ENCODE data around the gene TSSC4.
A peak's percentile ranks its signal among the peaks of the same experiment; 100 is the strongest.

The TSSC4 gene

DNA sequence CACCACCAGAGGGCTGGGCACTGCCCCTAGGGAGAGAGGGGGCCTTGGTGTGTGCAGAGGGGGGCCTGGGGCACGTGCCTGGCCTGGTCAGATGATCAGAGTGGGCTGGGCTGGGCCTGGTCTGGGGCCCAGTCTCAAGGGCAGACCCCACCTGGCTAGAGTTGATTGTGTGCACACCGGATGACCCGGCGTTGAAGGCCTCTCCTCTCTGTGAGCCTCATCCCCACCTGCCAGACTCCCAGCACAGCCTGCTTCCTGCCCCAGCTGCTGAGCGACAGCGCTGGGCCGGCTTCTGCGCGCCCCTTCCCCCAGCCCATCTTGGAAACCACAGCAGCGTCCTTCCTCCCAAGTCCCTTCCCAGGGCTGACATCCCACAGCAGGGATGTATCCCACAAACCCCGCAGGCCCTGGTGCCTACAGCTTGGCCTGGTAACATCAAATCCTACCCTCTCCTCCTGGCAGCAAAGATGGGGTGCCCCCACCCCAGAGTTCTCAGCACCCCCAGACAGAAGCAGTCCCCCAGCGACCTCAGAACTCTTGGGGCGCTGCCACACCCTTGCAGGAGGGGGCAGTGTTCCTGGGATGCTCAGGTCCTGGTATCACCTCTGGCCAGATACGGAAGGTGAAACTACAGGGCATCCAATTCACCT lies 11.0 kb upstream of the TSSC4 start:
- Histone ChIP-seq H3K4me1 (ENCODE audit: insufficient read depth, low read length) (no peaks in the 10 kb centered on the region), H3K27ac (ENCODE audit: low read depth, low read length) (no peak overlapping the region), H3K9ac (ENCODE audit: low read depth, low read length) (no peak overlapping the region), H3K4me3 (ENCODE audit: low read length) (no peak overlapping the region), H3K36me3 (ENCODE audit: insufficient read depth, low read length) (peaks cover 16% of the 10 kb centered on the region), H3K9me3 (ENCODE audit: insufficient read depth, low read depth, low read length) (no peaks in the 10 kb centered on the region), H3K27me3 (ENCODE audit: insufficient read depth, low read length) (no peaks in the 10 kb centered on the region)
- 79% methylated on average over 14 of the region's 14 CpGs for WGBS

DNA sequence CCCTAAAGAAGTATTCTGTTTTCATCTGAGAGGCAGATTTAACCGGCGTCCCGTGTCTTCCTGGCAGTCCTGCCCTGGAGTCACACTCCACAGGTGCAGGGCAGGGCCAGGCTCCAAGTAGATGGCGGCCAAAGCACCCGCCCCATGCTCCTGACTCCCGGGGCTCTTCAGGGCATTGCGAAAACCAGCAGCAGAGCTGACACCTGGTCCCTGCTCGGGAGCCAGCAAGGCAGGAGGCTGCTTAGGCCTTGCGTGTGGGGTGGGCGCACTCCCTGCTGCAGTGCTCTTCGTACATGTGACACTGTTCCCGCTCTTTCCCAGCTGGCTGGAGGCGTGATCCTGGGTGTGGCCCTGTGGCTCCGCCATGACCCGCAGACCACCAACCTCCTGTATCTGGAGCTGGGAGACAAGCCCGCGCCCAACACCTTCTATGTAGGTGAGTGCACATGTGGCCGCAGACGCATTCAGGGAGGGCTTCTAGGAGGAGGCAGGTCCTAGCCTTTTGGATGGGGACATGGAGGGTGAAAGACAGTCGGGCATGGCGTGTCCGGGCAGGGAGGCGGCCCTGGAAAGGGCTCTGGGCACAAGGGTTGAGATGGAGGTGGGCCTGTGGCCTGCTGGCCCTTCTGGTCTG lies 10.3 kb upstream of the TSSC4 start:
- H3K27me3 ChIP-seq (ENCODE audit: insufficient read depth, low read length), result no peaks in the 10 kb centered on the region
- H3K36me3 ChIP-seq (ENCODE audit: insufficient read depth, low read length), result peaks cover 12% of the 10 kb centered on the region
- no peaks in the 10 kb centered on the region for H3K4me1 ChIP-seq (ENCODE audit: insufficient read depth, low read length)
- 90% methylated on average over 23 of the region's 23 CpGs for WGBS
- no peaks in the 10 kb centered on the region for H3K9me3 ChIP-seq (ENCODE audit: insufficient read depth, low read depth, low read length)
- no peak overlapping the region for H3K4me3 ChIP-seq (ENCODE audit: low read length)
- 0 out of 2 replicates have a peak overlapping the region, but pooled peaks have one; percentile 5 for H3K27ac ChIP-seq (ENCODE audit: low read depth, low read length)
- H3K9ac ChIP-seq (ENCODE audit: low read depth, low read length), result no peak overlapping the region

DNA sequence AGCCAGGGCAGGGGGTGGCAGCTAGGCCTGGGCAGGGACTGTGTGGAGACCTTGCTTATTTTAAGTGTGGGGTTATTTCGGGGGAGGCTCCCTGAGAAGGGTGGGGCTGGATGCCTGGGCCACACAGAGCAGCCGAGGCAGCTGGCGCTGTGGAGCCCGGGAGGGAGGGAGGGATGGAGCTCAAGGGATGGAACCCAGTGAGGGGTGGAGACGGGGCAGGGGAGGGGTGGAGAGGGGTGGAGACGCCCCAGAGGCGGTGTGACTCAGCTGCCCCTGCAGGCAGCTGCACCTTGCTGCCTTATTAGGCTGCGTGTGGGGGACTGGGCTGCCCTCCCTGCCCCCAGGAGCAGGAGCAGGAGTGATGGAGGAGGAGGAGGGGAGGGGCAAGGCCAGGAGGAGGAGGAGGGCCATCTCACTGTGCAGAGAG lies 9.8 kb upstream of the TSSC4 start:
- H3K9me3 ChIP-seq (ENCODE audit: insufficient read depth, low read depth, low read length), result no peaks in the 10 kb centered on the region
- no peaks in the 10 kb centered on the region for H3K4me1 ChIP-seq (ENCODE audit: insufficient read depth, low read length)
- peak overlapping the region; percentile 35; the same call in 1 of the 2 replicates for H3K27ac ChIP-seq (ENCODE audit: low read depth, low read length)
- H3K36me3 ChIP-seq (ENCODE audit: insufficient read depth, low read length), result peaks cover 16% of the 10 kb centered on the region
- no peak overlapping the region for H3K4me3 ChIP-seq (ENCODE audit: low read length)
- no peak overlapping the region for H3K9ac ChIP-seq (ENCODE audit: low read depth, low read length)
- H3K27me3 ChIP-seq (ENCODE audit: insufficient read depth, low read length), result no peaks in the 10 kb centered on the region
- WGBS, result 44% methylated on average over 8 of the region's 8 CpGs

DNA sequence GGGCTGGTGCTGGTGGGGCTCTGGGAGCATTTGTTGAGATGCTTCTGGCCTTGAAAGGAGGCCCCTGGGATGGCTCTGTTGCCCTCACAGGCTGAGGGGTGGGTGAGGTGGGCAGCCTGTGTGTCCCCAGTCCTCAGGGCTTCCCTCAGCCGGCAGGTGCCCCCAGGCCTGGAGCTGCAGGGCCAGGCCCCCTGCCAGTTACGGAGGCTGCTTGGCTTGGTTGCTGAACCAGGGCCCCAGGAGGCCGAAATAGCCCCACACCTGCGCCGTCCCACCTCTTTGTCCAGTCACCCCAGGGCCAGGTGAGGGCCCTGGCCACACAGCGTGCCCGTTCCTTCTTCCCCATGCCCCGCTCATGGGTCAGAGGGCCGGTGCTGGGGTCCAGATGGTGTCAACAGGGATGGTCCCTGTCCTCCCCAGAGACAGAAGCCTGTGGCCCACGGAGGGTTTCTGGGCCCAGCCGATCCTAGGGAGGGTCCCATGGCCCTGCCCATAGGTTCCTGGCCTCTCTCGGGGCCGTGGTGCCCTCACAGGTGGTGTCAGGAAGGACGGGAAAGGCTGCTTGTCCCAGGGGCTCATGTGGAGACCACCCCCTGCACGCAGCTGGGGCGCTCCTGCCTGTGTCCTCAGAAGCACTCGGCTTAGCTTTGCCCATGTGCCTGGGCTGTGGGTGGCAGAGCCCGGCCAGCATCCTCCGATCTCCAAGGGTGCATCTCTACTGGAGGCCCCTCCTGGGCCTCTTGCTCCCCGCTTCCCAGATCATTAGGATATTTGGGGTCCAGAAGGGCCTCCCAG lies 9.2 kb upstream of the TSSC4 start:
- H3K4me1 ChIP-seq (ENCODE audit: insufficient read depth, low read length), result no peaks in the 10 kb centered on the region
- no peaks in the 10 kb centered on the region for H3K9me3 ChIP-seq (ENCODE audit: insufficient read depth, low read depth, low read length)
- H3K4me3 ChIP-seq (ENCODE audit: low read length), result no peak overlapping the region
- H3K9ac ChIP-seq (ENCODE audit: low read depth, low read length), result peak overlapping the region; percentile 31; the same call in 1 of the 2 replicates
- peak overlapping the region; percentile 35 for H3K27ac ChIP-seq (ENCODE audit: low read depth, low read length)
- H3K36me3 ChIP-seq (ENCODE audit: insufficient read depth, low read length), result peaks cover 22% of the 10 kb centered on the region
- H3K27me3 ChIP-seq (ENCODE audit: insufficient read depth, low read length), result no peaks in the 10 kb centered on the region
- 92% methylated on average over 20 of the region's 20 CpGs for WGBS

DNA sequence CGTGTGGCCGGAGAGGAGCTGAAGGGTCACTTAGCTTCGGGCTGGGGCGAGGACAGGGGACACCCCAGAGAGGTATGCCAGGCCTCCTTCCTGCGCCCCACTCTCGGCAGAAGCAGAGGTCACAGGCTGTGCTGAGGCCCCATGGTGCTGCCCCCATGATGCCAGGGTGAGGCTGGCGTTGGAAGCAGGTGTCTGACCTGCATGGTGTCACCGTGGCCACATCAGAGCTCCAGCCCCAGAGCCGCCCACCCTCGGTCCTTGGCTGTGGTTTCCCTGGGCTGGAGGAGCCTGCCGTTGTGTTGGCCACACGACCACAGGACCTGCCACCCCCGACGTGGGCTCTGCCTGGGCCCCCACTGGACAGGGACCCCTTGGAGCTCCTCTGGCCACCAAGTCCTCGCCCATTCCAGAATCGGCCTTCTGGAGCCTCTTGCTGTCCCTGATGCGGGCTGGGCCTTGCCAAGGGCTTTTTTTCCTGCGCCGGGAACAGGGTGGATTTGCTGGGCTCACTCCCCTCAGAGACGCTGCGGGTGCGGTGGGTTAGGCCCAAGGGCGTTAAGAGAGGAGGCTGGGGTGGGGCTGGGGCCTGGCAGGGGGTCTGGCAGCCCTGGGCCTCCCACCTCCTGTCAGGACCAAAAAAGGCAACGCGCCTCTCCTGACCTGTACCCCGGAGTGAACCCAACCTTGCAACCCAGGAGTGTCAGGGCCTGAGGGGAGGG lies 8.2 kb upstream of the TSSC4 start:
- WGBS, result 93% methylated on average over 26 of the region's 26 CpGs
- Histone ChIP-seq H3K9ac (ENCODE audit: low read depth, low read length) (no peak overlapping the region), H3K9me3 (ENCODE audit: insufficient read depth, low read depth, low read length) (no peaks in the 10 kb centered on the region), H3K27me3 (ENCODE audit: insufficient read depth, low read length) (no peaks in the 10 kb centered on the region), H3K4me1 (ENCODE audit: insufficient read depth, low read length) (no peaks in the 10 kb centered on the region), H3K27ac (ENCODE audit: low read depth, low read length) (no peak overlapping the region), H3K4me3 (ENCODE audit: low read length) (no peak overlapping the region), H3K36me3 (ENCODE audit: insufficient read depth, low read length) (peaks cover 32% of the 10 kb centered on the region)

DNA sequence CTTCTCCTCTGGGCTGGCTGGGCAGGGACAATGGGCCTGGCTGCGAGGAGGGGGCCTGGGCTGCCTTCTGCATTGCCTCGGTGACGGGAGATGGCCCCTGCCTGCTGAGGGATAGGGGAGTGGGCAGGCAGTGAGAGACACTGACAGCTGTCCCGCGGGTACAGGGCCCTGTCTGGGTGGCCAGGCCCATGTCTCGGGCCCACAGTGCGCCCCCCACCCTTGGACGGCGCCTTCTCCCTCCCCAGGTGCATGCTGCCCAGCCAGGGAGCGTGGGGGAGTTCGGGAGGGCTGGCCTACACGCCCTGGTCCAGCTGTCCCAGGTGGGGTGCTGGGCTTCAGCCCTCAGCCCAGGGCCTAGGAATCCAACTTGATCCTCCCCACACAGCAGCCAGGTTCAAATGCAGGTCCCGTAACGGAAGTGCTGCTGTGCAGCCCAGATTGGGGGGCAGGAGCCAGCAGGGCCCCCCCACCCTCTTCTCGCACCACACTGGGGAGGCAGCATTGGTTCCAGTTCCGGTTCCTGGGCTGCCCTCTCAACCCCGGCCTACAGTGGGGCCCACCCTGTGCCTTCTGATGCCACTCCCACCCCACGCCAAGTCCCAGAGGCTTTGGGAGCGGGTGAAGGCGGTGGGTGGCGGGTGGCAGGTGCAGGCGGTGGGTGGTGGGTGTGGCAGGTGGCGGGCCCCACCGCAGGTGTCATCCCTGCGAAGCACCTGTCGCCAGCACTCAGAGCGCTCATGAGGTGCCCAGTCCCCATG lies 7.3 kb upstream of the TSSC4 start:
- no peak overlapping the region for H3K27ac ChIP-seq (ENCODE audit: low read depth, low read length)
- no peak overlapping the region for H3K9ac ChIP-seq (ENCODE audit: low read depth, low read length)
- peaks cover 40% of the 10 kb centered on the region for H3K36me3 ChIP-seq (ENCODE audit: insufficient read depth, low read length)
- WGBS, result 90% methylated on average over 27 of the region's 27 CpGs
- H3K27me3 ChIP-seq (ENCODE audit: insufficient read depth, low read length), result no peaks in the 10 kb centered on the region
- H3K4me3 ChIP-seq (ENCODE audit: low read length), result no peak overlapping the region
- no peaks in the 10 kb centered on the region for H3K9me3 ChIP-seq (ENCODE audit: insufficient read depth, low read depth, low read length)
- no peaks in the 10 kb centered on the region for H3K4me1 ChIP-seq (ENCODE audit: insufficient read depth, low read length)

DNA sequence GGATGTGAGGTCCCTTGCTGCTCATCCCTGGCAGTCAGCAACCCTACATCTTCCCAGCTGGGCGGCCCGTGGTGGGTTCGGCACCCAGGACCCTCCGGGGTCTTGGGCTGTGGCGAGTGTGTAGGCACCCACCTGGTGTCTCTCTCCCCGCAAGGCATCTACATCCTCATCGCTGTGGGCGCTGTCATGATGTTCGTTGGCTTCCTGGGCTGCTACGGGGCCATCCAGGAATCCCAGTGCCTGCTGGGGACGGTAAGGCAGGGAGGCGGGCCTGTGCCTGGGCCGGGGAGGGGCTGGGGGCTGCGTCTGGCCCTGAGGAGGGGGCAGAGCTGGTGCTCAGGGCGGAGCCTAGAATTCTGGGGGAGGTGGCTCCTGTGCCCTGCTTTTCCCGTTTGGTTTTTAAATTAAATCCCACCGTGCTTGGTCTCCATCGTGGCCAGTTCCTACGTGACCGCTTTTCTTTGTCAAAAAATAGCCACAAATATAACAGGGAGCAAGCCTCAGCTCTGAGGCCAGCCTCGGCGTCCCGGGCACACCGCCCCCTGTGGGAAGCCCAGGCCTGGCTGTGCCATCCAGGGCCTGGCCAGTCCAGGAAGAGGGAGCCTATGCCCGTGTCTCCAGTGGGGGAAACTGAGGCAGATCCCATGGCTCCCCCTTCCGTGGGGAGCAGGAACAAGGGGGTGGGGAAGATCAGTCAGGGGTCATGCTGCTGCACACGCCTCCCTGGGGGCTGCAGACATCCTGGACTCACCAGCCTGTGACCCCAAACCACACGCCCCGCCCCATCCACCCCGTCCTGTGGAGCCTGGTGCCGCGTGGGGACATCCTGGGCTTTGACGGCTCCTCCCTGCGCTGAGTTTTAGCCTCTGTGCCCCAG lies 6.4 kb upstream of the TSSC4 start:
- no peak overlapping the region for H3K27ac ChIP-seq (ENCODE audit: low read depth, low read length)
- peaks cover under 1% of the 10 kb centered on the region; the same call in 1 of the 2 replicates for H3K4me1 ChIP-seq (ENCODE audit: insufficient read depth, low read length)
- no peaks in the 10 kb centered on the region for H3K27me3 ChIP-seq (ENCODE audit: insufficient read depth, low read length)
- no peak overlapping the region for H3K9ac ChIP-seq (ENCODE audit: low read depth, low read length)
- H3K4me3 ChIP-seq (ENCODE audit: low read length), result no peak overlapping the region
- H3K9me3 ChIP-seq (ENCODE audit: insufficient read depth, low read depth, low read length), result no peaks in the 10 kb centered on the region
- WGBS, result 90% methylated on average over 34 of the region's 34 CpGs
- peaks cover 43% of the 10 kb centered on the region for H3K36me3 ChIP-seq (ENCODE audit: insufficient read depth, low read length)

DNA sequence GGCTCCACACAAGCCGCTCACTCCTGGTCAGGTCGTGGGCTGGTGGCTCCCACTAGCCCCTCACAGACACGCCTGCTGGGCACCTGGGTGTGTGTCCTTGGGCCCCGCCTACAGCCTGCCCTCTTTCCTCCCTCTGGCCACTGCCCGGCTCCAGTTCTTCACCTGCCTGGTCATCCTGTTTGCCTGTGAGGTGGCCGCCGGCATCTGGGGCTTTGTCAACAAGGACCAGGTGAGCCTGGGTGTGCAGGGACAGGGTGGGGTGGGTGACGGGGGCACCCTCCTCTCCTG lies 5.8 kb upstream of the TSSC4 start:
- Histone ChIP-seq H3K27ac (ENCODE audit: low read depth, low read length) (no peak overlapping the region), H3K9me3 (ENCODE audit: insufficient read depth, low read depth, low read length) (no peaks in the 10 kb centered on the region), H3K4me1 (ENCODE audit: insufficient read depth, low read length) (peaks cover 5% of the 10 kb centered on the region; the same call in 1 of the 2 replicates), H3K4me3 (ENCODE audit: low read length) (no peak overlapping the region), H3K9ac (ENCODE audit: low read depth, low read length) (no peak overlapping the region), H3K27me3 (ENCODE audit: insufficient read depth, low read length) (no peaks in the 10 kb centered on the region), H3K36me3 (ENCODE audit: insufficient read depth, low read length) (peaks cover 43% of the 10 kb centered on the region)
- 93% methylated on average over 8 of the region's 8 CpGs for WGBS

DNA sequence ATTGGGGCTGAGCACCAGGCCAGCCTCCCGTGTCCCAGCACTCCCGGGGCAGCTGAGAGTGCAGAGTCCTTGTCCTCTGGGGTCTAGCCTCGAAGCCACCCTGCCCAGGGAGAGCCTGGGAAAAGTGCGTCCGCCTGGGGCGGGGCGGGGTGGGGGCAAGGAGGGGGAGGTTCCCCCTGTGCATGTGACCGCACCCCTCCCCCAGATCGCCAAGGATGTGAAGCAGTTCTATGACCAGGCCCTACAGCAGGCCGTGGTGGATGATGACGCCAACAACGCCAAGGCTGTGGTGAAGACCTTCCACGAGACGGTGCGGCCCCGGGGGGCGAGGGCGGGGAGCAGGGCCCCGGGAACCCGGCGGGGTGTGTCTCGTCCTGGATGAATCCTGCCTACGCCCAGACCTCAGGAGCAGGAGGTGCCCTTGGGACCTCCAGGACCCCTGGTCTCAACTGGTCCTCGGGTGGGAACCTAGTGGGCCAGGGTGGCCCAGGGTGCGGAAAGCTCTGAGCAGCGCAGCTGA lies 5.3 kb upstream of the TSSC4 start:
- Histone ChIP-seq H3K9me3 (ENCODE audit: insufficient read depth, low read depth, low read length) (no peaks in the 10 kb centered on the region), H3K27me3 (ENCODE audit: insufficient read depth, low read length) (no peaks in the 10 kb centered on the region), H3K27ac (ENCODE audit: low read depth, low read length) (no peak overlapping the region), H3K4me3 (ENCODE audit: low read length) (no peak overlapping the region), H3K4me1 (ENCODE audit: insufficient read depth, low read length) (peaks cover 5% of the 10 kb centered on the region; the same call in 1 of the 2 replicates), H3K9ac (ENCODE audit: low read depth, low read length) (no peak overlapping the region), H3K36me3 (ENCODE audit: insufficient read depth, low read length) (peaks cover 43% of the 10 kb centered on the region)
- 95% methylated on average over 26 of the region's 26 CpGs for WGBS

DNA sequence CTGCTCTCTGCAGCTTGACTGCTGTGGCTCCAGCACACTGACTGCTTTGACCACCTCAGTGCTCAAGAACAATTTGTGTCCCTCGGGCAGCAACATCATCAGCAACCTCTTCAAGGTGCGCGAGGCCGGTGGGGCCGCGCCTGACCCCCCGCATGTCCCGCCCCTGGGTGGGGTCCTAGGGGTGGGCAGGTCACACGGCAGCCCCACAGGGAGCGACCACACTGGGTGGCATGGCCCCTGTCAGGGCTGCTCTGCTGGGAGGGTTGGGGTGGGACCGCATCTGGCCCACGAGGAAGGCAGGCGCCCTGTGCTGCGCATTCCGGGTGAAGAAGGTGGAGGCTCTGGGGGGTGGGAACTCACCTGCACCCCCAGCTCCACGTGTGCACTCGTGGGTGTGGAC lies 4.7 kb upstream of the TSSC4 start:
- Histone ChIP-seq H3K36me3 (ENCODE audit: insufficient read depth, low read length) (peaks cover 43% of the 10 kb centered on the region), H3K9me3 (ENCODE audit: insufficient read depth, low read depth, low read length) (no peaks in the 10 kb centered on the region), H3K27ac (ENCODE audit: low read depth, low read length) (no peak overlapping the region), H3K4me3 (ENCODE audit: low read length) (no peak overlapping the region), H3K4me1 (ENCODE audit: insufficient read depth, low read length) (peaks cover 5% of the 10 kb centered on the region; the same call in 1 of the 2 replicates), H3K27me3 (ENCODE audit: insufficient read depth, low read length) (no peaks in the 10 kb centered on the region), H3K9ac (ENCODE audit: low read depth, low read length) (no peak overlapping the region)
- 95% methylated on average over 17 of the region's 17 CpGs for WGBS
